H9 (cell line): ENCODE measurements around the gene ANAPC13. TPM values are rescaled to one million over a fixed set of nuclear protein-coding genes. Genes with fewer than 3 reads are reported as not detected.

ENCODE experiments used
- DNase-seq: peaks from one replicate; pipeline ENCODE4 v3.0.0-alpha.2; 2017
- H2AFZ ChIP-seq: one replicate; pipeline ENCODE4 v1.6.1; 2013; ENCODE audit warnings: mild to moderate bottlenecking, low read length, control low read depth, moderate library complexity
- H2AK5ac ChIP-seq: 2 replicates; pipeline ENCODE4 v1.6.1; 2013; ENCODE audit warnings: low read length, control low read depth, mixed read lengths; ENCODE audit not compliant: insufficient read length
- H2BK120ac ChIP-seq: one replicate; pipeline ENCODE4 v1.6.1; 2013; ENCODE audit warnings: low read depth, mild to moderate bottlenecking, low read length, control low read depth, inconsistent platforms; ENCODE audit not compliant: poor library complexity, severe bottlenecking
- H2BK12ac ChIP-seq: 2 replicates; pipeline ENCODE4 v1.6.1; 2013; ENCODE audit warnings: low read length, control low read depth, mixed read lengths, low read depth; ENCODE audit not compliant: insufficient read length
- H2BK15ac ChIP-seq: 2 replicates; pipeline ENCODE4 v1.6.1; 2013; ENCODE audit warnings: low read depth, low read length, control low read depth
- H2BK20ac ChIP-seq: one replicate; pipeline ENCODE4 v1.6.1; 2013; ENCODE audit warnings: low read depth, mild to moderate bottlenecking, low read length, control low read depth, inconsistent platforms; ENCODE audit not compliant: poor library complexity, severe bottlenecking
- H2BK5ac ChIP-seq: 2 replicates; pipeline ENCODE4 v1.6.1; 2013; ENCODE audit warnings: low read length, control low read depth, mixed read lengths; ENCODE audit not compliant: insufficient read length
- H3K14ac ChIP-seq: 2 replicates; pipeline ENCODE4 v1.6.1; 2013; ENCODE audit warnings: low read length, control low read depth; ENCODE audit not compliant: insufficient read depth
- H3K18ac ChIP-seq: 2 replicates; pipeline ENCODE4 v1.6.1; 2013; ENCODE audit warnings: low read depth, mild to moderate bottlenecking, mixed read lengths, low read length, control low read depth; ENCODE audit not compliant: insufficient read length
- H3K23ac ChIP-seq: 2 replicates; pipeline ENCODE4 v1.6.1; 2013; ENCODE audit warnings: low read length, control low read depth, mixed read lengths, low read depth; ENCODE audit not compliant: insufficient read length
- H3K23me2 ChIP-seq: 2 replicates; pipeline ENCODE4 v1.6.1; 2013; ENCODE audit warnings: low read depth, mild to moderate bottlenecking, mixed read lengths, low read length, control low read depth; ENCODE audit not compliant: insufficient read length, poor library complexity, severe bottlenecking
- H3K27ac ChIP-seq: 2 replicates; pipeline ENCODE4 v1.5.1; 2013; ENCODE audit warnings: low read length, control low read depth, mixed read lengths, low read depth; ENCODE audit not compliant: insufficient read length
- H3K27me3 ChIP-seq: 2 replicates; pipeline ENCODE4 v1.6.1; 2013; ENCODE audit warnings: low read length, control low read depth, inconsistent platforms; ENCODE audit not compliant: insufficient read depth
- H3K4ac ChIP-seq: 2 replicates; pipeline ENCODE4 v1.6.1; 2013; ENCODE audit warnings: low read depth, mild to moderate bottlenecking, control low read depth, inconsistent platforms, low read length, moderate library complexity
- H3K4me1 ChIP-seq: 2 replicates; pipeline ENCODE4 v1.6.1; 2013; ENCODE audit warnings: low read length, control low read depth, inconsistent platforms; ENCODE audit not compliant: insufficient read depth
- H3K4me2 ChIP-seq: 2 replicates; pipeline ENCODE4 v1.6.1; 2013; ENCODE audit warnings: low read length, control low read depth, mixed read lengths; ENCODE audit not compliant: insufficient read length, insufficient read depth
- H3K56ac ChIP-seq: 2 replicates; pipeline ENCODE4 v1.6.1; 2013; ENCODE audit warnings: low read depth, mild to moderate bottlenecking, mixed read lengths, low read length, control low read depth; ENCODE audit not compliant: insufficient read length
- H3K79me1 ChIP-seq: 2 replicates; pipeline ENCODE4 v1.6.1; 2013; ENCODE audit warnings: low read depth, mild to moderate bottlenecking, moderate library complexity, low read length, control low read depth, inconsistent platforms; ENCODE audit not compliant: insufficient read depth, poor library complexity, severe bottlenecking
- H3K79me2 ChIP-seq: 2 replicates; pipeline ENCODE4 v1.6.1; 2013; ENCODE audit warnings: low read length, control low read depth, inconsistent platforms; ENCODE audit not compliant: insufficient read depth
- H3K9ac ChIP-seq: 2 replicates; pipeline ENCODE4 v1.6.1; 2013; ENCODE audit warnings: low read length, control low read depth, mixed read lengths; ENCODE audit not compliant: insufficient read length; ENCODE audit errors: extremely low read depth
- H3K9me3 ChIP-seq: one replicate; pipeline ENCODE4 v1.6.1; 2013; ENCODE audit warnings: low read depth, low read length, inconsistent platforms; ENCODE audit not compliant: control insufficient read depth
- H3T11ph ChIP-seq: one replicate; pipeline ENCODE4 v1.6.1; 2013; ENCODE audit warnings: mild to moderate bottlenecking, low read length, control low read depth, inconsistent platforms
- H4K20me1 ChIP-seq: one replicate; pipeline ENCODE4 v1.6.1; 2013; ENCODE audit not compliant: control insufficient read depth, insufficient read length, insufficient read depth
- H4K5ac ChIP-seq: 2 replicates; pipeline ENCODE4 v1.6.1; 2013; ENCODE audit warnings: low read depth, mild to moderate bottlenecking, mixed read lengths, low read length, control low read depth; ENCODE audit not compliant: insufficient read length
- H4K8ac ChIP-seq: replicated peaks from 2 replicates; pipeline ENCODE4 v1.6.1; 2013; ENCODE audit warnings: low read length, control low read depth, mixed read lengths, low read depth; ENCODE audit not compliant: insufficient read length
- H4K91ac ChIP-seq: 2 replicates; pipeline ENCODE4 v1.6.1; 2013; ENCODE audit warnings: low read depth, mild to moderate bottlenecking, moderate library complexity, mixed read lengths, low read length, control low read depth; ENCODE audit not compliant: insufficient read length
- H3K27ac Mint-ChIP-seq, 3 experiments: 2 replicates in 2 of 3; 3 replicates in 1 of 3; pipeline ENCODE4 v1.8.0; 2020 to 2021; ENCODE audit warnings: mixed read lengths in 3 of 3, mild to moderate bottlenecking in 1 of 3, moderate library complexity in 1 of 3
- H3K27me3 Mint-ChIP-seq: 2 replicates; pipeline ENCODE4 v1.8.0; 2021; ENCODE audit warnings: low read depth, mild to moderate bottlenecking, moderate library complexity, mixed read lengths
- H3K36me3 Mint-ChIP-seq, 3 experiments: 2 replicates in 2 of 3; 3 replicates in 1 of 3; pipeline ENCODE4 v1.8.0; 2020 to 2021; ENCODE audit warnings: low read depth in 3 of 3, mixed read lengths in 3 of 3; ENCODE audit not compliant: insufficient read depth in 1 of 3
- H3K4me1 Mint-ChIP-seq, 2 experiments: 2 replicates each; pipeline ENCODE4 v1.8.0; 2020; ENCODE audit warnings: mixed read lengths in 2 of 2
- H3K4me3 Mint-ChIP-seq, 2 experiments: 2 replicates in 1 of 2; 3 replicates in 1 of 2; pipeline ENCODE4 v1.8.0; 2020 to 2021; ENCODE audit warnings: mild to moderate bottlenecking in 2 of 2, mixed read lengths in 2 of 2, moderate library complexity in 1 of 2
- H3K9me3 Mint-ChIP-seq, 2 experiments: 2 replicates in 1 of 2; 3 replicates in 1 of 2; pipeline ENCODE4 v1.8.0; 2020; ENCODE audit warnings: mild to moderate bottlenecking in 2 of 2, mixed read lengths in 2 of 2, moderate library complexity in 1 of 2
- WGBS: extraction: QIAGEN DNeasy Blood & Tissue Kit; methylation state at CpG from one replicate; pipeline ENCODE4 v1.1.7; 2013; ENCODE audit warnings: missing lambda C conversion rate, low lambda C conversion rate, mixed read lengths; ENCODE audit not compliant: insufficient read length; ENCODE audit errors: extremely low coverage; 5-methylcytosine and 5-hydroxymethylcytosine counted together
- long read RNA-seq: library from polyadenylated mRNA; unstranded; transcript quantifications from one replicate; pipeline ENCODE4 v2.0.0, GENCODE V29; 2020
- total RNA-seq: library from RNA; stranded (reverse); gene quantifications from 2 replicates; pipeline ENCODE4 v1.2.1, GENCODE V29; 2021
- TF ChIP-seq, protein P1 (sequence below): fragments of 200-600 bp; sonication (generic); conservative IDR thresholded peaks from 3 replicates; pipeline ENCODE4 v1.8.0; 2021; ENCODE audit warnings: antibody characterized with exemption, mild to moderate bottlenecking

ANAPC13 gene, protein sequence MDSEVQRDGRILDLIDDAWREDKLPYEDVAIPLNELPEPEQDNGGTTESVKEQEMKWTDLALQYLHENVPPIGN
- total RNA-seq = 40.8 and 42.8 TPM in 2 replicates
- long read RNA-seq, transcript ANAPC13-204 (3 exons, 1,840 nt) = minor isoform, 90 of 213 reads
- long read RNA-seq, transcript ANAPC13-201 (3 exons, 1,209 nt) = major isoform, 110 of 213 reads
- long read RNA-seq, transcript ANAPC13-206 (3 exons, 1,420 nt) = minor isoform, 5 of 213 reads
- long read RNA-seq, partial matches to known transcripts = 1 of 213 reads
- long read RNA-seq, other reads (novel, unspliced or antisense) = 4 of 213 reads

DNA sequence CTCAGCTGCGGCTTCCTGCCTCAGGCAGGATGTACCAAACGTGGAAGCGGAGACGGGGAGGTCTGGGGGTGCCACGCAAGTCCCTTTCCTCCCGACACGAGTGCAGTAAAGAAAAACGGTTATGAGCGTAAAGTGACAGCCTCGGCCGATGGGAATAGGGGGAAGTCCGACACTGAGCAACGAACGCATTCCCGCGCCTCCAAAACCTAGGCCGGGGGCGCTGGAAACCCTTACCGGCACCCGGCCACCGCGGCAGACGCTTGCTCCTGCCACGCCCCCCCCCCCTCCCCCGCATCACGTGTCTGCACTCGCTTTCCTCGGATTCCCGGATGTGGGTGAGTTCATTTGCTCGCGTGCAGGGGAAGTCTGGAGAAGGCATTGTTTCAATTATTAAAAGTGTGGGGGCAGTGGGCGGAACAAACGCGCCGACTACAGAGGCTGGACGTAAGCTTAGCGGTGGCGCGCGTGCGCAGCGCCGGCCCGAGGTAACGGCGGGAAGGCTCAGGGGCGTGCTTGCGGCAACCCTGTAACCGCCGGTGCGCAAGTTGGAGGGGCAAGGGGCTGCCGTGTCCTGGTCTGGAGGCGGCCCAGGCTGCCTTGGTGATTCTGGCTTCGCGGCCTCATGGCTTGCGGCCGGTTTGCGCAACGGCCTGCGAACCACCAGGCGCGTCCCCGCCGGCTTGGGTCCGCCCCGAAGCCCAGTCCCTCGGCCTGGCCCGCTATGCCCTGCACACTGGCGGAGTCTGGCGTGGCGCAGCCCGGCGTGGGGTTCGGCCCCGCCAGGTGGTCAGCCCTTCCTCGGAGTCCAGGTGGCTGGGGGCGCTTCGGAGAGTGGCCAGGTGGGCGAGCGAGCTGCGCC lies at the start of gene ANAPC13, which contains the start of gene CEP63:
Gene ANAPC13, minus strand, starts transcription at position 268 of the 859 bp plus-strand sequence. CDS start 3,081 bp downstream, outside the sequence.
Gene CEP63, plus strand, starts transcription at position 340 of the 859 bp plus-strand sequence. CDS start 9,264 bp downstream, outside the sequence.
- no peak within 1 kb of the TSS for H2BK20ac ChIP-seq
- H3K14ac ChIP-seq = peak within 1 kb of the TSS; percentile 83
- DNase-seq = peak; percentile 97
- no CpG with 5 or more reads among the region's 81 CpGs for WGBS
- Mint-ChIP-seq H3K9me3 (no peaks in the 10 kb centered on the region), H3K4me1 (peaks cover 22 to 24% of the 10 kb centered on the region in 2 experiments), H3K4me3 (peak within 1 kb of the TSS; percentile 96 to 98), H3K27ac (peak within 1 kb of the TSS; percentile 97 to 99 (median 99)), H3K36me3 (peaks cover 6 to 32% (median 18%) of the 10 kb centered on the region in 3 experiments), H3K27me3 (no peaks in the 10 kb centered on the region)
- H3K79me2 ChIP-seq = no peaks in the 10 kb centered on the region; the same call in 1 of the 2 replicates
- H2BK5ac ChIP-seq = no peak within 1 kb of the TSS
- H2AK5ac ChIP-seq = no peak within 1 kb of the TSS
- H3K4me2 ChIP-seq = peak within 1 kb of the TSS; percentile 96
- H3K4me1 ChIP-seq = peaks cover 2% of the 10 kb centered on the region; the same call in 1 of the 2 replicates
- TF ChIP-seq, protein P1, sequence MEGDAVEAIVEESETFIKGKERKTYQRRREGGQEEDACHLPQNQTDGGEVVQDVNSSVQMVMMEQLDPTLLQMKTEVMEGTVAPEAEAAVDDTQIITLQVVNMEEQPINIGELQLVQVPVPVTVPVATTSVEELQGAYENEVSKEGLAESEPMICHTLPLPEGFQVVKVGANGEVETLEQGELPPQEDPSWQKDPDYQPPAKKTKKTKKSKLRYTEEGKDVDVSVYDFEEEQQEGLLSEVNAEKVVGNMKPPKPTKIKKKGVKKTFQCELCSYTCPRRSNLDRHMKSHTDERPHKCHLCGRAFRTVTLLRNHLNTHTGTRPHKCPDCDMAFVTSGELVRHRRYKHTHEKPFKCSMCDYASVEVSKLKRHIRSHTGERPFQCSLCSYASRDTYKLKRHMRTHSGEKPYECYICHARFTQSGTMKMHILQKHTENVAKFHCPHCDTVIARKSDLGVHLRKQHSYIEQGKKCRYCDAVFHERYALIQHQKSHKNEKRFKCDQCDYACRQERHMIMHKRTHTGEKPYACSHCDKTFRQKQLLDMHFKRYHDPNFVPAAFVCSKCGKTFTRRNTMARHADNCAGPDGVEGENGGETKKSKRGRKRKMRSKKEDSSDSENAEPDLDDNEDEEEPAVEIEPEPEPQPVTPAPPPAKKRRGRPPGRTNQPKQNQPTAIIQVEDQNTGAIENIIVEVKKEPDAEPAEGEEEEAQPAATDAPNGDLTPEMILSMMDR = no peak
- H3K27ac ChIP-seq = peak within 1 kb of the TSS; percentile 34
- H4K8ac ChIP-seq = no peak within 1 kb of the TSS
- no peak within 1 kb of the TSS for H3K56ac ChIP-seq
- no peaks in the 10 kb centered on the region for H3K27me3 ChIP-seq
- H3K18ac ChIP-seq = peak within 1 kb of the TSS; percentile 89
- H4K5ac ChIP-seq = no peak within 1 kb of the TSS
- H4K91ac ChIP-seq = no peak within 1 kb of the TSS
- H2BK15ac ChIP-seq = no peak within 1 kb of the TSS
- no peak within 1 kb of the TSS for H3T11ph ChIP-seq
- no peak within 1 kb of the TSS for H2BK120ac ChIP-seq
- H3K4ac ChIP-seq = no peak within 1 kb of the TSS
- H3K9ac ChIP-seq = peak within 1 kb of the TSS; percentile 90
- H4K20me1 ChIP-seq = no peaks in the 10 kb centered on the region
- H2BK12ac ChIP-seq = no peak within 1 kb of the TSS
- no peaks in the 10 kb centered on the region for H3K79me1 ChIP-seq
- peak within 1 kb of the TSS; percentile 79 for H2AFZ ChIP-seq
- H3K23ac ChIP-seq = no peak within 1 kb of the TSS
- no peaks in the 10 kb centered on the region for H3K9me3 ChIP-seq
- H3K23me2 ChIP-seq = peaks cover 11% of the 10 kb centered on the region
